ENCODE results near the gene MAPKBP1.

- TF ChIP-seq CTCF (IDR thresholded peaks at IDR 0.05): no peak
- no peak for TF ChIP-seq POLR2A (IDR thresholded peaks at IDR 0.05)
- TF ChIP-seq EP300 (IDR thresholded peaks at IDR 0.05): no peak
Measured at GRCh38 chr15:41795996-41796856, 21.9 kb downstream of the MAPKBP1 start.
